IMR-90 (cell line): ENCODE data around the gene COG2. TPM values are rescaled to one million over a fixed set of nuclear protein-coding genes. Genes with fewer than 3 reads are reported as not detected.

ENCODE experiments used
- ATAC-seq: fragments of 200-7000 bp; cut with Tn5 transposase; 2 replicates; pipeline ENCODE4 v1.9.1; 2020; ENCODE audit warnings: low read depth, mild to moderate bottlenecking, moderate library complexity
- BruUV-seq: library from RNA; stranded (reverse); fragments of 400-500 nt; replicated peaks from 2 replicates; lab custom pipeline; 2021; lab: Mats Ljungman, UMichigan
- CTCF ChIA-PET: fragments of 300-600 bp; formaldehyde crosslinking; extraction: SDS; loops from one replicate; lab custom pipeline; 2021; ENCODE audit warnings: antibody characterized with exemption; lab: Yijun Ruan, JAX
- POLR2A ChIA-PET: fragments of 300-600 bp; sonication (Branson Sonifier 250); formaldehyde crosslinking; loops from one replicate; lab custom pipeline; 2022; ENCODE audit warnings: antibody characterized with exemption; ENCODE audit not compliant: unreplicated experiment; lab: Charles Lee
- DNase-seq: peaks from one replicate; pipeline ENCODE4 v3.0.0; 2013
- H2AFZ ChIP-seq: replicated peaks from 2 replicates; pipeline ENCODE3; 2013; ENCODE audit warnings: low read length, mild to moderate bottlenecking; ENCODE audit not compliant: poor library complexity
- H2AK5ac ChIP-seq: 2 replicates; pipeline ENCODE4 v1.6.1; 2013; ENCODE audit warnings: low read depth, low read length, inconsistent platforms
- H2AK9ac ChIP-seq: replicated peaks from 2 replicates; pipeline ENCODE3; 2013; ENCODE audit warnings: mild to moderate bottlenecking, low read depth, low read length, moderate library complexity; ENCODE audit not compliant: poor library complexity
- H2BK120ac ChIP-seq: 2 replicates; pipeline ENCODE4 v1.6.1; 2013; ENCODE audit warnings: low read depth, low read length, inconsistent platforms
- H2BK15ac ChIP-seq: 3 replicates; pipeline ENCODE4 v1.6.1; 2013; ENCODE audit warnings: low read depth, low read length, inconsistent platforms
- H2BK20ac ChIP-seq: 2 replicates; pipeline ENCODE4 v1.6.1; 2013; ENCODE audit warnings: low read depth, mild to moderate bottlenecking, inconsistent platforms, low read length, moderate library complexity
- H2BK5ac ChIP-seq: 2 replicates; pipeline ENCODE4 v1.6.1; 2013; ENCODE audit warnings: mild to moderate bottlenecking, low read depth, low read length, inconsistent platforms; ENCODE audit not compliant: poor library complexity, severe bottlenecking
- H3K14ac ChIP-seq: replicated peaks from 2 replicates; pipeline ENCODE4 v1.6.1; 2013; ENCODE audit warnings: low read depth, low read length, inconsistent platforms
- H3K18ac ChIP-seq: 2 replicates; pipeline ENCODE4 v1.6.1; 2013; ENCODE audit warnings: low read depth, low read length, control low read depth
- H3K23ac ChIP-seq: 2 replicates; pipeline ENCODE4 v1.6.1; 2013; ENCODE audit warnings: low read depth, low read length, inconsistent platforms
- H3K27ac ChIP-seq: 2 replicates; pipeline ENCODE4 v1.5.1; 2013; ENCODE audit warnings: mild to moderate bottlenecking, control low read depth, low read length; ENCODE audit not compliant: insufficient read depth
- H3K27me3 ChIP-seq: 2 replicates; pipeline ENCODE4 v1.6.1; 2013; ENCODE audit warnings: low read length; ENCODE audit not compliant: control insufficient read depth, insufficient read depth
- H3K36me3 ChIP-seq: 2 replicates; pipeline ENCODE4 v1.6.1; 2013; ENCODE audit warnings: low read length, mixed read lengths; ENCODE audit not compliant: control insufficient read depth, insufficient read depth
- H3K4ac ChIP-seq: 2 replicates; pipeline ENCODE4 v1.6.1; 2013; ENCODE audit warnings: low read depth, low read length, inconsistent platforms
- H3K4me1 ChIP-seq: 2 replicates; pipeline ENCODE4 v1.6.1; 2013; ENCODE audit warnings: low read length, mixed read lengths; ENCODE audit not compliant: control insufficient read depth, insufficient read depth
- H3K4me2 ChIP-seq: 2 replicates; pipeline ENCODE4 v1.6.1; 2013; ENCODE audit warnings: low read depth, mild to moderate bottlenecking, control low read depth, low read length, moderate library complexity
- H3K4me3 ChIP-seq: 2 replicates; pipeline ENCODE4 v1.5.1; 2013; ENCODE audit warnings: low read depth, mild to moderate bottlenecking, control low read depth, low read length, moderate library complexity; ENCODE audit not compliant: insufficient read depth
- H3K56ac ChIP-seq: 2 replicates; pipeline ENCODE4 v1.6.1; 2013; ENCODE audit warnings: low read length, inconsistent platforms; ENCODE audit not compliant: insufficient read depth; ENCODE audit errors: extremely low read depth
- H3K79me1 ChIP-seq, 2 experiments: 2 replicates each; pipeline ENCODE4 v1.6.1; 2013; ENCODE audit warnings: low read length in 2 of 2, inconsistent platforms in 1 of 2, low read depth in 1 of 2
- H3K9ac ChIP-seq: 2 replicates; pipeline ENCODE4 v1.6.1; 2013; ENCODE audit warnings: low read depth, low read length, control low read depth
- H3K9me1 ChIP-seq: 2 replicates; pipeline ENCODE4 v1.6.1; 2013; ENCODE audit warnings: low read length, inconsistent platforms; ENCODE audit not compliant: insufficient read depth
- H3K9me3 ChIP-seq: 2 replicates; pipeline ENCODE4 v1.6.1; 2013; ENCODE audit warnings: low read length; ENCODE audit not compliant: control insufficient read depth, insufficient read depth
- H4K20me1 ChIP-seq: 2 replicates; pipeline ENCODE4 v1.6.1; 2013; ENCODE audit warnings: low read length, inconsistent platforms; ENCODE audit not compliant: insufficient read depth
- H4K5ac ChIP-seq: 2 replicates; pipeline ENCODE4 v1.6.1; 2013; ENCODE audit warnings: mild to moderate bottlenecking, low read depth, low read length, control low read depth
- H4K8ac ChIP-seq, 2 experiments: 2 replicates each; pipeline ENCODE4 v1.6.1; 2013; ENCODE audit warnings: low read depth in 2 of 2, low read length in 2 of 2, control low read depth in 1 of 2, inconsistent platforms in 1 of 2
- H4K91ac ChIP-seq: 2 replicates; pipeline ENCODE4 v1.6.1; 2013; ENCODE audit warnings: low read depth, low read length, inconsistent platforms; ENCODE audit not compliant: insufficient read depth
- CEBPB ChIP-seq: IDR thresholded peaks from 2 replicates; pipeline ENCODE4 v1.6.1; 2012; ENCODE audit warnings: low read depth, low read length, improper control_type of control experiment
- FOS ChIP-seq: fragments of 150-350 bp; IDR thresholded peaks from 2 replicates; pipeline ENCODE4 v1.6.1; 2016; ENCODE audit warnings: low read depth, low read length
- POLR2A ChIP-seq: IDR thresholded peaks from 2 replicates; pipeline ENCODE4 v1.6.1; 2012; ENCODE audit warnings: mild to moderate bottlenecking, low read depth, low read length
- WGBS, 2 experiments: methylation state at CpG; one replicate each; pipeline versions ENCODE4 v1.1.5 to v1.1.7; 2013; ENCODE audit warnings: missing lambda C conversion rate in 2 of 2; ENCODE audit not compliant: insufficient read length in 1 of 2; ENCODE audit errors: extremely low coverage in 2 of 2; 5-methylcytosine and 5-hydroxymethylcytosine counted together
- dilution Hi-C: fragments of 300-500 bp; cut with HindIII; formaldehyde crosslinking; loops from one replicate; pipeline ENCODE4 v1.14.3; 2018; ENCODE audit warnings: low sequenced_read_pairs; ENCODE audit not compliant: unreplicated experiment
- in situ Hi-C: fragments of 300-500 bp; cut with MboI; formaldehyde crosslinking; loops from 3 replicates; pipeline ENCODE4 v1.14.3; 2019; ENCODE audit warnings: low sequenced_read_pairs, inconsistent platforms, mixed read lengths
- intact Hi-C: fragments of 100-400 bp; cut with micrococcal nuclease; formaldehyde crosslinking; loops from 2 replicates; pipeline ENCODE4 v1.10.0; 2022
- polyA plus RNA-seq, 3 experiments: library from polyadenylated mRNA; depleted of rRNA; stranded (reverse); fragments of >200 nt; gene quantifications; 2 replicates each; pipeline ENCODE4 v1.2.3, GENCODE V29; 2012; ENCODE audit warnings: low replicate concordance in 1 of 3
- total RNA-seq: library from RNA; depleted of rRNA; stranded (reverse); fragments of >200 nt; gene quantifications from 2 replicates; pipeline ENCODE4 v1.2.3, GENCODE V29; 2012

COG2 gene
- total and polyA plus RNA-seq, 2 of the 4 experiments (the other 2 are of a cell fraction): 9.1 to 16.7 TPM

- TF ChIP-seq POLR2A: no peak
Observed at GRCh38 chr1:230680300-230681025, 38.2 kb downstream of the COG2 start (continued).

GRCh38 chr1:230681599-230681998, 39.3 kb downstream of the COG2 start:
- POLR2A ChIA-PET: no interaction called here

More at GRCh38 chr1:230681599-230681998, 39.3 kb downstream of the COG2 start:
- no peak overlapping the region for H2AK9ac ChIP-seq
- H3K4me3 ChIP-seq: no peak overlapping the region
- H3K4me1 ChIP-seq: peaks cover 10% of the 10 kb centered on the region
- no peak overlapping the region for H4K8ac ChIP-seq
- no TSS peak for BruUV-seq
- no peak overlapping the region for H3K4me2 ChIP-seq
- dilution Hi-C loops (no loop called here), intact Hi-C loops (loop anchor here (1.0 kb wide), 1 partner anchor 530 kb away; no protein-coding TSS in a partner anchor), in situ Hi-C loops (no loop called here)
- ATAC-seq (peak; percentile 71), DNase-seq (peak; percentile 85)
- no peak overlapping the region for H2BK15ac ChIP-seq
- no peak overlapping the region for H3K9ac ChIP-seq
- no peak overlapping the region for H2AK5ac ChIP-seq
- H2BK20ac ChIP-seq: no peak overlapping the region
- H3K14ac ChIP-seq: no peak overlapping the region
- no peak overlapping the region for H3K27ac ChIP-seq
- no peak overlapping the region for H4K5ac ChIP-seq
- WGBS, 2 experiments: no CpG with 5 or more reads among the region's 2 CpGs
- H3K27me3 ChIP-seq: no peaks in the 10 kb centered on the region
- peaks cover 8% of the 10 kb centered on the region; the same call in 1 of the 2 replicates for H3K9me1 ChIP-seq
- H4K20me1 ChIP-seq: 0 out of 2 replicates have a peak, but pooled peaks cover 3% of the 10 kb centered on the region
- no peak overlapping the region for H2AFZ ChIP-seq
- no peak overlapping the region for H4K91ac ChIP-seq
- H3K18ac ChIP-seq: no peak overlapping the region
- no peak overlapping the region for H3K4ac ChIP-seq
- H2BK120ac ChIP-seq: no peak overlapping the region
- CTCF ChIA-PET: no interaction called here
- no peaks in the 10 kb centered on the region for H3K9me3 ChIP-seq
- H3K79me1 ChIP-seq: peaks cover 4% of the 10 kb centered on the region in 2 experiments; a peak in 1 of 4 replicates
- H3K36me3 ChIP-seq: peaks cover 18% of the 10 kb centered on the region
- no peak overlapping the region for H3K23ac ChIP-seq
- H3K56ac ChIP-seq: no peak overlapping the region
- no peak overlapping the region for H2BK5ac ChIP-seq
- TF ChIP-seq FOS (no peak), CEBPB (peak; percentile 72)
